H1 (cell line): Measurements from ENCODE around the gene TPSG1. TPM values are rescaled to one million over a fixed set of nuclear protein-coding genes. Genes with fewer than 3 reads are reported as not detected.
A peak's percentile ranks its signal among the peaks of the same experiment; 100 is the strongest.

ENCODE experiments used
- CTCF ChIA-PET: fragments of 300-600 bp; sonication (Branson Sonifier 250); formaldehyde crosslinking; loops from one replicate; lab custom pipeline; 2021; ENCODE audit not compliant: partially characterized antibody; lab: Charles Lee
- POLR2A ChIA-PET: fragments of 300-600 bp; sonication (Branson Sonifier 250); formaldehyde crosslinking; loops from one replicate; lab custom pipeline; 2021; ENCODE audit warnings: inconsistent platforms; ENCODE audit not compliant: partially characterized antibody; lab: Charles Lee
- DNase-seq, 2 experiments: peaks; one replicate each; pipeline versions ENCODE4 v3.0.0 to v3.0.0-alpha.2; 2010 to 2022; ENCODE audit warnings: low spot score in 2 of 2, low read depth in 1 of 2, mixed read lengths in 1 of 2
- FAIRE-seq: peaks from 2 replicates; lab custom pipeline; 2011; peaks lifted over from hg19 to GRCh38; lab: Jason Lieb, UNC
- H2AFZ ChIP-seq: 2 replicates; pipeline ENCODE4 v1.8.1; 2012; ENCODE audit warnings: low read length, inconsistent platforms
- H2AK5ac ChIP-seq: 2 replicates; pipeline ENCODE4 v1.6.1; 2013; ENCODE audit warnings: low read depth, low read length
- H2BK120ac ChIP-seq: replicated peaks from 2 replicates; pipeline ENCODE3; 2013; ENCODE audit warnings: low read depth, low read length, inconsistent platforms
- H2BK12ac ChIP-seq: 2 replicates; pipeline ENCODE4 v1.6.1; 2013; ENCODE audit warnings: low read depth, low read length
- H2BK15ac ChIP-seq: 2 replicates; pipeline ENCODE4 v1.6.1; 2013; ENCODE audit warnings: low read length
- H2BK20ac ChIP-seq: 2 replicates; pipeline ENCODE4 v1.6.1; 2013; ENCODE audit warnings: low read length
- H2BK5ac ChIP-seq: 2 replicates; pipeline ENCODE4 v1.6.1; 2013; ENCODE audit warnings: low read depth, low read length
- H3K14ac ChIP-seq: 2 replicates; pipeline ENCODE4 v1.6.1; 2013; ENCODE audit warnings: inconsistent platforms; ENCODE audit not compliant: insufficient read length
- H3K18ac ChIP-seq: 2 replicates; pipeline ENCODE4 v1.6.1; 2013; ENCODE audit warnings: low read length; ENCODE audit errors: extremely low read depth
- H3K23ac ChIP-seq: 2 replicates; pipeline ENCODE4 v1.6.1; 2013; ENCODE audit warnings: inconsistent platforms; ENCODE audit not compliant: insufficient read length
- H3K23me2 ChIP-seq: 2 replicates; pipeline ENCODE4 v1.6.1; 2013; ENCODE audit warnings: low read depth, low read length
- H3K27ac ChIP-seq: 2 replicates; pipeline ENCODE4 v1.6.1; 2011; ENCODE audit warnings: low read depth, low read length, inconsistent platforms
- H3K27me3 ChIP-seq, 4 experiments: replicated peaks in 1 of 4; 1 replicate in 1 of 4; 2 replicates in 3 of 4; pipeline versions ENCODE4 v1.6.1 to v1.8.1; 2011 to 2013; ENCODE audit warnings: low read length in 3 of 4, mild to moderate bottlenecking in 3 of 4, inconsistent platforms in 2 of 4, mixed read lengths in 2 of 4, moderate library complexity in 1 of 4; ENCODE audit not compliant: control insufficient read depth in 3 of 4, insufficient read depth in 3 of 4; ENCODE audit errors: extremely low read depth in 1 of 4
- H3K36me3 ChIP-seq, 4 experiments: 2 replicates each; pipeline versions ENCODE4 v1.6.1 to v1.8.1; 2011 to 2013; ENCODE audit warnings: mild to moderate bottlenecking in 4 of 4, low read length in 3 of 4, moderate library complexity in 2 of 4, control low read depth in 1 of 4, inconsistent platforms in 1 of 4; ENCODE audit not compliant: insufficient read depth in 4 of 4, control insufficient read depth in 2 of 4
- H3K4ac ChIP-seq: replicated peaks from 2 replicates; pipeline ENCODE3; 2013; ENCODE audit warnings: low read length, low read depth, mixed read lengths, inconsistent platforms; ENCODE audit not compliant: insufficient read length
- H3K4me1 ChIP-seq, 4 experiments: replicated peaks in 1 of 4; 1 replicate in 1 of 4; 2 replicates in 3 of 4; pipeline versions ENCODE4 v1.6.1 to v1.8.1; 2011 to 2013; ENCODE audit warnings: low read length in 3 of 4, inconsistent platforms in 2 of 4, mixed read lengths in 1 of 4; ENCODE audit not compliant: insufficient read depth in 4 of 4, control insufficient read depth in 3 of 4
- H3K4me2 ChIP-seq, 2 experiments: 2 replicates each; pipeline versions ENCODE4 v1.6.1 to v1.8.1; 2011 to 2013; ENCODE audit warnings: low read depth in 2 of 2, low read length in 2 of 2, control low read depth in 1 of 2, inconsistent platforms in 1 of 2, mild to moderate bottlenecking in 1 of 2; ENCODE audit not compliant: insufficient read depth in 1 of 2
- H3K4me3 ChIP-seq, 4 experiments: fragments of 200-600, 300-600 bp in 1 of 4; sonication (generic), shearing (Covaris generic), sonication (Bioruptor Twin) in 1 of 4; 2 replicates each; pipeline versions ENCODE4 v1.5.1 to v1.8.1; 2011 to 2016; ENCODE audit warnings: low read length in 4 of 4, low read depth in 3 of 4, control low read depth in 2 of 4, inconsistent platforms in 2 of 4, mild to moderate bottlenecking in 2 of 4, mixed read lengths in 1 of 4, moderate library complexity in 1 of 4; ENCODE audit not compliant: insufficient read depth in 2 of 4; ENCODE audit errors: extremely low read depth in 1 of 4
- H3K56ac ChIP-seq: replicated peaks from 2 replicates; pipeline ENCODE3; 2013; ENCODE audit warnings: low read depth, mild to moderate bottlenecking, mixed read lengths, low read length, inconsistent platforms; ENCODE audit not compliant: insufficient read length
- H3K79me1 ChIP-seq: 2 replicates; pipeline ENCODE4 v1.6.1; 2013; ENCODE audit warnings: low read depth, low read length, control low read depth
- H3K79me2 ChIP-seq, 2 experiments: 2 replicates each; pipeline versions ENCODE4 v1.6.1 to v1.8.1; 2012 to 2013; ENCODE audit warnings: low read length in 2 of 2, mild to moderate bottlenecking in 2 of 2, inconsistent platforms in 1 of 2; ENCODE audit not compliant: insufficient read depth in 2 of 2, control insufficient read depth in 1 of 2
- H3K9ac ChIP-seq, 4 experiments: replicated peaks in 1 of 4; 1 replicate in 1 of 4; 2 replicates in 3 of 4; pipeline versions ENCODE4 v1.6.1 to v1.8.1; 2011 to 2013; ENCODE audit warnings: low read depth in 3 of 4, low read length in 3 of 4, control low read depth in 2 of 4, mild to moderate bottlenecking in 2 of 4, moderate library complexity in 2 of 4, inconsistent platforms in 1 of 4; ENCODE audit errors: extremely low read depth in 1 of 4
- H3K9me3 ChIP-seq, 2 experiments: 2 replicates each; pipeline versions ENCODE4 v1.6.1 to v1.8.1; 2012 to 2013; ENCODE audit warnings: mild to moderate bottlenecking in 2 of 2, moderate library complexity in 2 of 2, control low read depth in 1 of 2, inconsistent platforms in 1 of 2, low read depth in 1 of 2, low read length in 1 of 2, mixed read lengths in 1 of 2; ENCODE audit not compliant: insufficient read depth in 2 of 2
- H4K20me1 ChIP-seq, 2 experiments: replicated peaks in 1 of 2; 2 replicates each; pipeline versions ENCODE3 to v1.8.1; 2011 to 2013; ENCODE audit warnings: inconsistent platforms in 2 of 2, low read length in 2 of 2, mild to moderate bottlenecking in 1 of 2; ENCODE audit not compliant: insufficient read depth in 2 of 2, control insufficient read depth in 1 of 2
- H4K5ac ChIP-seq: 2 replicates; pipeline ENCODE4 v1.6.1; 2013; ENCODE audit warnings: low read length, low read depth, mixed read lengths, inconsistent platforms; ENCODE audit not compliant: insufficient read length
- H4K8ac ChIP-seq: 2 replicates; pipeline ENCODE4 v1.8.0; 2013; ENCODE audit warnings: mild to moderate bottlenecking, moderate library complexity, low read length, inconsistent platforms; ENCODE audit not compliant: insufficient read depth; ENCODE audit errors: extremely low read depth
- H4K91ac ChIP-seq: replicated peaks from 2 replicates; pipeline ENCODE3; 2013; ENCODE audit warnings: low read length, mixed read lengths, inconsistent platforms; ENCODE audit not compliant: insufficient read length
- ASH2L ChIP-seq: fragments of 200-600, 300-600 bp; sonication (generic); IDR thresholded peaks from one replicate; pipeline ENCODE4 v1.7.1; 2017; ENCODE audit warnings: low read length
- BRCA1 ChIP-seq: IDR thresholded peaks from 2 replicates; pipeline ENCODE4 v1.6.1; 2012; ENCODE audit warnings: low read depth, low read length, improper control_type of control experiment
- CBX5 ChIP-seq: fragments of 300-800, 300-1000 bp; sonication (generic); IDR thresholded peaks from 2 replicates; pipeline ENCODE4 v1.7.1; 2016; ENCODE audit warnings: antibody characterized with exemption, low read length, low read depth
- CBX8 ChIP-seq: fragments of 300-800, 300-1000 bp; sonication (generic); IDR thresholded peaks from 2 replicates; pipeline ENCODE4 v1.7.1; 2016; ENCODE audit warnings: low read depth, low read length, borderline replicate concordance
- CHD2 ChIP-seq: IDR thresholded peaks from 2 replicates; pipeline ENCODE4 v1.6.1; 2012; ENCODE audit warnings: low read length, improper control_type of control experiment
- CREB1 ChIP-seq: IDR thresholded peaks from 2 replicates; pipeline ENCODE4 v1.6.1; 2012; ENCODE audit warnings: inconsistent platforms
- GABPA ChIP-seq: IDR thresholded peaks from 2 replicates; pipeline ENCODE4 v1.6.1; 2011; ENCODE audit warnings: mild to moderate bottlenecking, low read length, moderate library complexity, borderline replicate concordance; ENCODE audit not compliant: insufficient read depth
- JUN ChIP-seq: IDR thresholded peaks from 2 replicates; pipeline ENCODE4 v1.6.1; 2011; ENCODE audit warnings: low read depth, mild to moderate bottlenecking, improper control_type of control experiment, low read length
- KDM5A ChIP-seq: fragments of 200-600 bp; IDR thresholded peaks from 2 replicates; pipeline ENCODE4 v1.7.1; 2012; ENCODE audit warnings: mild to moderate bottlenecking, low read length, inconsistent platforms, mixed read lengths
- PHF8 ChIP-seq: fragments of 200-600 bp; sonication (generic); conservative IDR thresholded peaks from 2 replicates; pipeline ENCODE4 v1.7.1; 2012; ENCODE audit warnings: low read depth, mild to moderate bottlenecking, inconsistent platforms, low read length, moderate library complexity
- SP4 ChIP-seq: IDR thresholded peaks from 2 replicates; pipeline ENCODE4 v1.6.1; 2012; ENCODE audit warnings: low read length, inconsistent platforms
- WGBS, 2 experiments: shearing (Covaris generic) in 1 of 2; methylation state at CpG; one replicate each; pipeline versions ENCODE4 v1.1.6 to v1.1.7; 2013 to 2015; ENCODE audit warnings: low lambda C conversion rate in 2 of 2, mixed read lengths in 2 of 2, inconsistent platforms in 1 of 2, low coverage in 1 of 2, missing lambda C conversion rate in 1 of 2; ENCODE audit not compliant: insufficient replicate concordance in 2 of 2, insufficient coverage in 1 of 2, insufficient read length in 1 of 2; ENCODE audit errors: extremely low coverage in 1 of 2, missing lambda C conversion rate in 1 of 2; 5-methylcytosine and 5-hydroxymethylcytosine counted together
- polyA plus RNA-seq, 7 experiments: library from polyadenylated mRNA; depleted of rRNA in 3 of 7; stranded (reverse) in 5 of 7; unstranded in 2 of 7; fragments of >200 nt in 5 of 7; fragments of 200-250 nt in 2 of 7; gene quantifications; 1 replicate in 5 of 7; 2 replicates in 1 of 7; 4 replicates in 1 of 7; pipeline versions ENCODE4 v1.2.1 to v1.2.3, GENCODE V29; 2011 to 2013; ENCODE audit warnings: missing spikeins in 2 of 7, mixed read lengths in 2 of 7
- total RNA-seq: library from RNA; stranded (reverse); fragmentation: NEBNext Ultra II Directional; extraction: Animal tissue kit (Norgen Biotek cat#: 25700); gene quantifications from 2 replicates; pipeline ENCODE4 v1.2.1, GENCODE V29; 2021

TPSG1 gene
- total and polyA plus RNA-seq, 2 of the 8 experiments (the other 6 are each of a cell fraction or from before 2014, with no cell fraction given), result not detected

DNA sequence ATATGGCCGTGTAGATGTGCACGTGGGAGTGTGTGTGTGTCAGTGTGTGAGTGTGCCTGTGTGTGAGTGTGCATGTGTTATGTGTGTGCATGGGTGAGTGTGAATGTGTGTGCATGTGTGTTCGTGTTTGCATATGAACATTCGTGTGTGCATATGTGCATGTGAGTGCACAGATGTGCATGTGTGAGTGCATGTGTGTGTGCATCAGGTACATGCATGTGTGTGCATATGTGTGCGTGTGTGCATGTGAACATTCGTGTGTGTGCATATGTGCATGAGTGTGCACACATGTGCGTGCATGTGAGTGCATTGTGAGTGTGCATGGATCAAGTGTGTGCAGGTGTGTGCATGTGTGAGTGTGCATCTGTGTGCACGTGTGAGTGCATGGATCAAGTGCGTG lies 12.9 kb upstream of the TPSG1 start:
- Histone ChIP-seq H3K9me3 (no peaks in the 10 kb centered on the region), H3K36me3 (no peaks in the 10 kb centered on the region), H4K20me1 (peaks cover 0 to 4% of the 10 kb centered on the region in 2 experiments), H3K27me3 (peaks cover 0 to 4% (median 0%) of the 10 kb centered on the region in 4 experiments; a peak in 1 of 7 replicates), H3K27ac (no peak overlapping the region), H2BK20ac (no peak overlapping the region), H3K56ac (no peak overlapping the region), H3K9ac (peak overlapping the region in 1 of 4 experiments; percentile 32; a peak in 1 of 7 replicates), H3K23ac (no peak overlapping the region), H2AFZ (no peak overlapping the region), H3K14ac (peak overlapping the region; percentile 93), H4K5ac (no peak overlapping the region), H4K8ac (no peak overlapping the region), H3K4ac (peak overlapping the region; percentile 27), H4K91ac (no peak overlapping the region), H3K23me2 (no peaks in the 10 kb centered on the region), H3K4me1 (peaks cover 0 to 2% (median 0%) of the 10 kb centered on the region in 4 experiments; a peak in 1 of 7 replicates), H3K18ac (no peak overlapping the region), H2BK120ac (no peak overlapping the region), H3K79me2 (no peaks in the 10 kb centered on the region), H2BK5ac (no peak overlapping the region), H2BK12ac (peak overlapping the region; percentile 56; the same call in 1 of the 2 replicates), H3K4me3 (no peak overlapping the region), H3K79me1 (no peaks in the 10 kb centered on the region), H2BK15ac (peak overlapping the region; percentile 11; the same call in 1 of the 2 replicates), H3K4me2 (no peak overlapping the region), H2AK5ac (peak overlapping the region; percentile 98)
- DNase-seq, result no peak
- ChIA-PET CTCF (interaction anchor here (0.9 kb wide), 1 partner anchor 135 kb away, joined by 3 read pairs; no protein-coding TSS in a partner anchor), POLR2A (no interaction called here)
- 80% methylated on average over 9 of the region's 9 CpGs; no CpG with 5 or more reads in 1 of the 2 experiments for WGBS, 2 experiments
- no peak for FAIRE-seq
- TF ChIP-seq KDM5A (no peak), BRCA1 (no peak), CREB1 (no peak), GABPA (no peak), CBX5 (no peak), CHD2 (no peak), PHF8 (no peak), JUN (no peak), SP4 (no peak), ASH2L (no peak), CBX8 (no peak)
